Thoracic aorta (tissue), 2 donors: ENCODE results near the gene FAM228B. TPM values are rescaled to one million over a fixed set of nuclear protein-coding genes. Genes with fewer than 3 reads are reported as not detected.

Experiments
- ATAC-seq: fragments of 150-250 bp; one replicate; pipeline ENCODE4 v1.8.0; 2017; ENCODE audit warnings: low read depth; ENCODE audit not compliant: insufficient number of reproducible peaks, low FRiP score
- DNase-seq: peaks from one replicate; pipeline ENCODE4 v3.0.0-alpha.2; 2020; ENCODE audit warnings: low spot score
- H3K27ac ChIP-seq, 2 donors: fragments of 200-600 bp; sonication (generic); 1 replicate in 1 of 2; 2 replicates in 1 of 2; pipeline ENCODE4 v1.5.1; 2016; ENCODE audit warnings: mild to moderate bottlenecking in 2 of 2, moderate library complexity in 2 of 2
- H3K27me3 ChIP-seq: fragments of 200-600 bp; sonication (generic); replicated peaks from 2 replicates; pipeline ENCODE4 v1.6.0; 2016; ENCODE audit warnings: mild to moderate bottlenecking; ENCODE audit not compliant: insufficient read depth
- H3K36me3 ChIP-seq: fragments of 200-600 bp; sonication (generic); one replicate; pipeline ENCODE4 v1.5.1; 2016
- H3K4me1 ChIP-seq, 2 donors: fragments of 200-600 bp; sonication (generic); 1 replicate in 1 of 2; 2 replicates in 1 of 2; pipeline versions ENCODE4 v1.5.1 to v1.6.0; 2016; ENCODE audit warnings: low read depth in 2 of 2, mild to moderate bottlenecking in 1 of 2; ENCODE audit not compliant: control insufficient read depth in 1 of 2
- H3K4me3 ChIP-seq: fragments of 200-600 bp; sonication (generic); 2 replicates; pipeline ENCODE4 v1.5.1; 2016; ENCODE audit warnings: mild to moderate bottlenecking
- H3K9me3 ChIP-seq: fragments of 200-600 bp; sonication (generic); 2 replicates; pipeline ENCODE4 v1.5.1; 2016
- total RNA-seq, 2 donors: library from RNA; depleted of rRNA; stranded (reverse); fragments of >200 nt; gene quantifications; one replicate each; pipeline versions ENCODE4 v1.1.0 to v1.2.3, GENCODE V29; 2016
- TF ChIP-seq, protein P1 (sequence below): fragments of 200-600 bp; sonication (generic); IDR thresholded peaks from one replicate; pipeline ENCODE4 v1.5.1; 2019; ENCODE audit warnings: antibody characterized with exemption

FAM228B gene
- total RNA-seq = 100 to 1,000 TPM in 1 of 2 donors, 10 to 100 TPM in 1; 23.6 to 114 TPM

DNA sequence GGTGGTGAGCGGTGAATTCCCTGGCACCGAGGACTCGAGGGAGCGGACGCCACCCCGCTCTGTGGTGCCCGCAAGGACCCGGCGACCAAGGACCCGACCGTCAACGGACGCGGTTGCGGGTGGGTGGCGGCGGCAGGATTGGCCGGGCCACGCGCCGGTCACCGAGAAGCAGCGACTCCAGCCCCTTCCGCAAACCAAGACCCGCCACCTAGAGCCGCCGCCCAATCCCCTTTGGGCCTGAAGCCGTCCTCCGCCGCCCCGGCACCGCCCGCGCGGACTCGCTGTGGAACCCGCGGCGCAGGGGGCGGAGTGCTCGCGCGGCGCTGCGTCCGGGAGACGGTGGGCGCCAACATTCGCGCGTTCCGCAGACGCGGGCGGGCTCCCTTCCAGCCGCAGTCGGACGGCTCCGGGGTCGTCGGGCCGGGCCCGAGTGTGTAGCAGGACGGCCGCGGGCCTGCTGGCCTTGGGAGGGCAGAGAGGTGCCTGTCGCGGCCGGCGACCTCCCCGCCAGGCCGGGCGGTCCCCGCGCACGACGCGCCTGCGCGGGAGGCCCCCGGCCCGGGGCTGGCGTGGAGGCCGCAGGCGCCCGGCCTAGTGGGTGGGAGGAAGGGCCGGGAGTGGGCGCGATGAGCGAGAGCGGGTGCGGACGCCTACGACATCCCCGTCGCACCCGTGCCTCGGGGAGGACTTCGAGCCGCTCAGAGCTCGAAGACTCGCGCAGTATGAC, at the start of gene FAM228B, which contains the start of gene PFN4:
Gene FAM228B (plus strand): TSS at position 275 of the 727 bp plus-strand sequence. CDS start 893 bp downstream, outside the sequence.
Gene PFN4 (minus strand): TSS at position 140 of the 727 bp plus-strand sequence. CDS start 799 bp downstream, outside the sequence.
- Histone ChIP-seq H3K4me1 (peaks cover 11 to 32% of the 10 kb centered on the region in 2 donors), H3K4me3 (peak within 1 kb of the TSS; percentile 96), H3K36me3 (no peaks in the 10 kb centered on the region), H3K27ac (peak within 1 kb of the TSS; percentile 79 to 89), H3K9me3 (no peaks in the 10 kb centered on the region), H3K27me3 (no peaks in the 10 kb centered on the region)
- TF ChIP-seq, protein P1, sequence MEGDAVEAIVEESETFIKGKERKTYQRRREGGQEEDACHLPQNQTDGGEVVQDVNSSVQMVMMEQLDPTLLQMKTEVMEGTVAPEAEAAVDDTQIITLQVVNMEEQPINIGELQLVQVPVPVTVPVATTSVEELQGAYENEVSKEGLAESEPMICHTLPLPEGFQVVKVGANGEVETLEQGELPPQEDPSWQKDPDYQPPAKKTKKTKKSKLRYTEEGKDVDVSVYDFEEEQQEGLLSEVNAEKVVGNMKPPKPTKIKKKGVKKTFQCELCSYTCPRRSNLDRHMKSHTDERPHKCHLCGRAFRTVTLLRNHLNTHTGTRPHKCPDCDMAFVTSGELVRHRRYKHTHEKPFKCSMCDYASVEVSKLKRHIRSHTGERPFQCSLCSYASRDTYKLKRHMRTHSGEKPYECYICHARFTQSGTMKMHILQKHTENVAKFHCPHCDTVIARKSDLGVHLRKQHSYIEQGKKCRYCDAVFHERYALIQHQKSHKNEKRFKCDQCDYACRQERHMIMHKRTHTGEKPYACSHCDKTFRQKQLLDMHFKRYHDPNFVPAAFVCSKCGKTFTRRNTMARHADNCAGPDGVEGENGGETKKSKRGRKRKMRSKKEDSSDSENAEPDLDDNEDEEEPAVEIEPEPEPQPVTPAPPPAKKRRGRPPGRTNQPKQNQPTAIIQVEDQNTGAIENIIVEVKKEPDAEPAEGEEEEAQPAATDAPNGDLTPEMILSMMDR = no peak
- DNase-seq (peak; percentile 55), ATAC-seq (peak; percentile 85)

GRCh38 chr2:24073816-24074215, 49.5 kb upstream of the FAM228B start:
- H3K9me3 ChIP-seq = no peaks in the 10 kb centered on the region
- ATAC-seq = no peak
- no peak overlapping the region for H3K4me3 ChIP-seq
- no peaks in the 10 kb centered on the region for H3K27me3 ChIP-seq
- TF ChIP-seq, protein P1 = no peak
- H3K27ac ChIP-seq = no peak overlapping the region
- peaks cover 0 to 17% of the 10 kb centered on the region in 2 donors for H3K4me1 ChIP-seq
- no peak for DNase-seq
- H3K36me3 ChIP-seq = peaks cover 11% of the 10 kb centered on the region

DNA sequence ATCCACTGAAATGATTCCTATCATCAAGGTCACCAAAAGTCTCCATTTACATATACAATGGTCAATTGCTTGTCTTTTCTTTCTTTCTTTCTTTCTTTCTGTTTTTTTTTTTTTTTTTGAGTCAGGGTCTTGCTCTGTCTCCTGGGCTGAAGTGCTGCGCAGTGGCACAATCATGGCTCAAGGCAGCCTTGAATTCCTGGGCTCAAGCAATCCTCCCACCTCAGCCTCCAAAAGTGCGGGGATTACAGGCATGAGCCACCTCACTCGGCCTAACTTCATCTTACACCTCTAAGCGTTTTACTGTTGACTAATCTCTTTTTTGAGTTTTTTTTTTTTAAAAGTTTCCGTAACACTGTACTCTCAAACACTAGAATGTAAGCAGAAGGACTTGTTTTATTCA, 48.0 kb upstream of the FAM228B start:
- no peak for ATAC-seq
- no peaks in the 10 kb centered on the region for H3K27me3 ChIP-seq
- H3K4me3 ChIP-seq = peak overlapping the region; percentile 96
- no peak for DNase-seq
- H3K9me3 ChIP-seq = no peaks in the 10 kb centered on the region
- peaks cover 0 to 17% of the 10 kb centered on the region in 2 donors for H3K4me1 ChIP-seq
- TF ChIP-seq, protein P1 = no peak
- peak overlapping the region; percentile 92 to 93 for H3K27ac ChIP-seq
- H3K36me3 ChIP-seq = peaks cover 11% of the 10 kb centered on the region

GRCh38 chr2:24075915-24076848, 47.1 kb upstream of the FAM228B start, which contains the start of gene SF3B6:
SF3B6 (minus strand) TSS chr2:24076326; CDS start chr2:24076229, 97 bp downstream.
- peak; percentile 97 for ATAC-seq
- peaks cover 11% of the 10 kb centered on the region for H3K36me3 ChIP-seq
- peaks cover 0 to 17% of the 10 kb centered on the region in 2 donors for H3K4me1 ChIP-seq

More at GRCh38 chr2:24075915-24076848, 47.1 kb upstream of the FAM228B start, which contains the start of gene SF3B6:
- Histone ChIP-seq H3K4me3 (peak within 1 kb of the TSS; percentile 96), H3K27ac (peak within 1 kb of the TSS; percentile 92 to 93), H3K27me3 (no peaks in the 10 kb centered on the region), H3K9me3 (no peaks in the 10 kb centered on the region)
- TF ChIP-seq, protein P1 = no peak
- DNase-seq = peak; percentile 93
